WTC11 (cell line): ENCODE data around the gene CCDC170. TPM values are rescaled to one million over a fixed set of nuclear protein-coding genes. Genes with fewer than 3 reads are reported as not detected.

ENCODE experiments used
- ATAC-seq: fragments of 200-7000 bp; cut with Tn5 transposase; 2 replicates; pipeline ENCODE4 v1.10.0; 2021; ENCODE audit warnings: mild to moderate bottlenecking, moderate library complexity
- CTCF ChIA-PET: fragments of 300-600 bp; sonication (Branson Sonifier 250); formaldehyde crosslinking; loops from one replicate; lab custom pipeline; 2021; ENCODE audit warnings: antibody characterized with exemption; lab: Charles Lee
- POLR2A ChIA-PET: fragments of 350-600 bp; sonication (Branson Sonifier 250); formaldehyde crosslinking; loops from one replicate; lab custom pipeline; 2021; ENCODE audit warnings: antibody characterized with exemption; lab: Charles Lee
- DNase-seq: peaks from one replicate; pipeline ENCODE4 v3.0.0; 2021; ENCODE audit warnings: low spot score
- H3K27ac Mint-ChIP-seq: 2 replicates; pipeline ENCODE4 v1.8.0; 2021; ENCODE audit warnings: mixed read lengths
- H3K27me3 Mint-ChIP-seq: 2 replicates; pipeline ENCODE4 v1.8.0; 2021; ENCODE audit warnings: low read depth, mild to moderate bottlenecking, moderate library complexity, mixed read lengths
- H3K36me3 Mint-ChIP-seq: 2 replicates; pipeline ENCODE4 v1.8.0; 2021; ENCODE audit warnings: mixed read lengths
- H3K4me1 Mint-ChIP-seq: 2 replicates; pipeline ENCODE4 v1.8.0; 2022; ENCODE audit warnings: mixed read lengths
- H3K4me3 Mint-ChIP-seq: 2 replicates; pipeline ENCODE4 v1.8.0; 2021; ENCODE audit warnings: mild to moderate bottlenecking, moderate library complexity, mixed read lengths
- H3K9me3 Mint-ChIP-seq: 2 replicates; pipeline ENCODE4 v1.8.0; 2021; ENCODE audit warnings: mixed read lengths
- E2F5 ChIP-seq: sonication (generic); formaldehyde crosslinking; IDR thresholded peaks from 2 replicates; pipeline ENCODE4 v1.8.1; 2022; ENCODE audit warnings: mild to moderate bottlenecking, moderate library complexity, missing genetic modification reagents
- ERG ChIP-seq: fragments of 250-450 bp; sonication (Bioruptor Pico); IDR thresholded peaks from 2 replicates; pipeline ENCODE4 v1.8.0; 2021; ENCODE audit warnings: mild to moderate bottlenecking
- GABPB1 ChIP-seq: sonication (generic); formaldehyde crosslinking; IDR thresholded peaks from 2 replicates; pipeline ENCODE4 v1.8.1; 2023; ENCODE audit warnings: mild to moderate bottlenecking, missing genetic modification reagents
- GTF2I ChIP-seq: fragments of 250-450 bp; sonication (Bioruptor Pico); conservative IDR thresholded peaks from 2 replicates; pipeline ENCODE4 v1.4.0; 2021; ENCODE audit warnings: mild to moderate bottlenecking
- HMGXB4 ChIP-seq: sonication (generic); formaldehyde crosslinking; IDR thresholded peaks from 2 replicates; pipeline ENCODE4 v1.8.1; 2023; ENCODE audit warnings: mild to moderate bottlenecking, moderate library complexity, missing genetic modification reagents
- IRF2 ChIP-seq: sonication (generic); formaldehyde crosslinking; IDR thresholded peaks from 2 replicates; pipeline ENCODE4 v1.8.0; 2022; ENCODE audit warnings: low read depth, missing genetic modification reagents, borderline replicate concordance
- JUN ChIP-seq: sonication (generic); formaldehyde crosslinking; IDR thresholded peaks from 2 replicates; pipeline ENCODE4 v1.8.0; 2023; ENCODE audit warnings: mild to moderate bottlenecking, missing genetic modification reagents
- MYBL2 ChIP-seq: sonication (generic); formaldehyde crosslinking; IDR thresholded peaks from 2 replicates; pipeline ENCODE4 v1.8.1; 2023; ENCODE audit warnings: mild to moderate bottlenecking, moderate library complexity, missing genetic modification reagents
- NFATC4 ChIP-seq: fragments of 250-450 bp; sonication (Bioruptor Pico); IDR thresholded peaks from 2 replicates; pipeline ENCODE4 v1.9.0; 2021; ENCODE audit warnings: mild to moderate bottlenecking
- PRDM15 ChIP-seq: sonication (generic); formaldehyde crosslinking; IDR thresholded peaks from 2 replicates; pipeline ENCODE4 v1.8.0; 2022; ENCODE audit warnings: missing genetic modification reagents
- PREB ChIP-seq: sonication (generic); formaldehyde crosslinking; IDR thresholded peaks from 2 replicates; pipeline ENCODE4 v1.8.1; 2022; ENCODE audit warnings: mild to moderate bottlenecking, missing genetic modification reagents, moderate library complexity, borderline replicate concordance
- PRRX2 ChIP-seq: fragments of 250-450 bp; sonication (Bioruptor Pico); IDR thresholded peaks from 2 replicates; pipeline ENCODE4 v1.8.0; 2021; ENCODE audit warnings: mild to moderate bottlenecking
- STAT6 ChIP-seq: sonication (generic); formaldehyde crosslinking; conservative IDR thresholded peaks from 2 replicates; pipeline ENCODE4 v1.8.1; 2023; ENCODE audit warnings: mild to moderate bottlenecking, low read depth, missing genetic modification reagents, moderate library complexity
- ZBTB21 ChIP-seq: sonication (generic); formaldehyde crosslinking; IDR thresholded peaks from 2 replicates; pipeline ENCODE4 v1.8.1; 2023; ENCODE audit warnings: mild to moderate bottlenecking, missing genetic modification reagents, borderline replicate concordance
- ZBTB43 ChIP-seq: sonication (generic); formaldehyde crosslinking; IDR thresholded peaks from 2 replicates; pipeline ENCODE4 v1.8.1; 2023; ENCODE audit warnings: mild to moderate bottlenecking, missing genetic modification reagents
- ZNF416 ChIP-seq: fragments of 250-450 bp; sonication (Bioruptor Pico); IDR thresholded peaks from 2 replicates; pipeline ENCODE4 v1.9.0; 2021; ENCODE audit warnings: mild to moderate bottlenecking, inconsistent platforms
- ZNF423 ChIP-seq: fragments of 250-450 bp; sonication (Bioruptor Pico); IDR thresholded peaks from 2 replicates; pipeline ENCODE4 v2.1.2; 2022; ENCODE audit warnings: mild to moderate bottlenecking, moderate library complexity
- ZNF512 ChIP-seq: sonication (generic); formaldehyde crosslinking; IDR thresholded peaks from 2 replicates; pipeline ENCODE4 v1.8.1; 2022; ENCODE audit warnings: missing genetic modification reagents, borderline replicate concordance
- total RNA-seq: library from RNA; stranded (reverse); gene quantifications from 3 replicates; pipeline ENCODE4 v1.2.3, GENCODE V29; 2021

The CCDC170 gene
- total RNA-seq, 1 experiment from 2014 or later, result 0.26 TPM

- no peak overlapping the region for H3K27ac Mint-ChIP-seq
- H3K27me3 Mint-ChIP-seq, result no peaks in the 10 kb centered on the region
- H3K4me3 Mint-ChIP-seq, result no peak overlapping the region
- ChIA-PET POLR2A (no interaction called here), CTCF (no interaction called here)
- H3K36me3 Mint-ChIP-seq, result peaks cover 13% of the 10 kb centered on the region
- no peak for DNase-seq
- TF ChIP-seq MYBL2 (CRISPR knock-in tag), result no peak
- no peak for TF ChIP-seq PREB (CRISPR knock-in tag)
- TF ChIP-seq PRRX2, result no peak
- TF ChIP-seq JUN (CRISPR knock-in tag), result no peak
- TF ChIP-seq STAT6 (CRISPR knock-in tag), result no peak
- no peak for TF ChIP-seq ZNF423 (CRISPR knock-in tag)
- TF ChIP-seq E2F5 (CRISPR knock-in tag), result no peak
- no peak for TF ChIP-seq ZBTB43
- no peak for TF ChIP-seq ERG (CRISPR knock-in tag)
- no peak for TF ChIP-seq PRDM15 (CRISPR knock-in tag)
- no peak for TF ChIP-seq HMGXB4 (CRISPR knock-in tag)
- TF ChIP-seq, all 79 proteins: peak for 0
- Mint-ChIP-seq H3K9me3 (peaks cover 30% of the 10 kb centered on the region), H3K4me1 (0 out of 2 replicates have a peak, but pooled peaks cover 4% of the 10 kb centered on the region)
- ATAC-seq, result no peak
Measured at GRCh38 chr6:151565940-151566339, 72.1 kb downstream of the CCDC170 start.

GRCh38 chr6:151566557-151566956 is 72.7 kb downstream of the CCDC170 start:
- ATAC-seq (no peak), DNase-seq (no peak)
- ChIA-PET POLR2A (no interaction called here), CTCF (no interaction called here)
- no peak overlapping the region for H3K4me3 Mint-ChIP-seq
- H3K9me3 Mint-ChIP-seq, result peaks cover 24% of the 10 kb centered on the region
- no peak overlapping the region for H3K27ac Mint-ChIP-seq
- no peaks in the 10 kb centered on the region for H3K27me3 Mint-ChIP-seq
- peaks cover 8% of the 10 kb centered on the region for H3K36me3 Mint-ChIP-seq
- H3K4me1 Mint-ChIP-seq, result 0 out of 2 replicates have a peak, but pooled peaks cover 4% of the 10 kb centered on the region
- TF ChIP-seq STAT6 (CRISPR knock-in tag) (no peak), ZNF512 (CRISPR knock-in tag) (no peak), ZNF416 (CRISPR knock-in tag) (no peak), IRF2 (no peak), GABPB1 (CRISPR knock-in tag) (no peak), ZBTB21 (CRISPR knock-in tag) (no peak), NFATC4 (CRISPR knock-in tag) (no peak), GTF2I (no peak)
